Forelimb muscle (tissue), 1 donor: ENCODE data around the gene CBFA2T2. TPM values are rescaled to one million over a fixed set of nuclear protein-coding genes. Genes with fewer than 3 reads are reported as not detected.
A peak's percentile ranks its signal among the peaks of the same experiment; 100 is the strongest.

Experiments
- DNase-seq: peaks from one replicate; pipeline ENCODE4 v3.0.0-alpha.2; 2013; ENCODE audit warnings: low read depth
- polyA plus RNA-seq: library from polyadenylated mRNA; unstranded; fragments of 120-200 nt; gene quantifications from one replicate; pipeline ENCODE4 v1.2.1, GENCODE V29; 2013; ENCODE audit not compliant: insufficient read length

CBFA2T2 gene
- polyA plus RNA-seq, 1 donor: 17.5 TPM

DNA sequence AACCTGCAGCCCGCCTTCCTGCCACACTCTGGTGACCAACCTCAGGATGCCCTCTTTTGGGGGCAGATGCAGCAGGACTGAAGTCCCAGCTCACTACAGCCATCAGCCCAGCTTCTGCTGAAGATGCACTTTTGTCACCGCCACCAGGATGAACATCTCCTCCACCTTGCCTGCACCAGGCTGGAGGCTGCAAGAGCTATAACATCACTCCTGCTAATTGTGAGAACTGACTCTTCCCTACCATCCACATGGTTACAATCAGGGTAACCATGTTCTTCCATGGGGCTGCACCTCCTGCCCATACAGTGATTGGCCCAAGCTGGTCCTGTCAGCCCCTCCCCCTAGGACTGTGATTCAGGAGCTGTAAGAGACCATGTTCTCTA, 174.9 kb downstream of the CBFA2T2 start:
- DNase-seq: no peak

DNA sequence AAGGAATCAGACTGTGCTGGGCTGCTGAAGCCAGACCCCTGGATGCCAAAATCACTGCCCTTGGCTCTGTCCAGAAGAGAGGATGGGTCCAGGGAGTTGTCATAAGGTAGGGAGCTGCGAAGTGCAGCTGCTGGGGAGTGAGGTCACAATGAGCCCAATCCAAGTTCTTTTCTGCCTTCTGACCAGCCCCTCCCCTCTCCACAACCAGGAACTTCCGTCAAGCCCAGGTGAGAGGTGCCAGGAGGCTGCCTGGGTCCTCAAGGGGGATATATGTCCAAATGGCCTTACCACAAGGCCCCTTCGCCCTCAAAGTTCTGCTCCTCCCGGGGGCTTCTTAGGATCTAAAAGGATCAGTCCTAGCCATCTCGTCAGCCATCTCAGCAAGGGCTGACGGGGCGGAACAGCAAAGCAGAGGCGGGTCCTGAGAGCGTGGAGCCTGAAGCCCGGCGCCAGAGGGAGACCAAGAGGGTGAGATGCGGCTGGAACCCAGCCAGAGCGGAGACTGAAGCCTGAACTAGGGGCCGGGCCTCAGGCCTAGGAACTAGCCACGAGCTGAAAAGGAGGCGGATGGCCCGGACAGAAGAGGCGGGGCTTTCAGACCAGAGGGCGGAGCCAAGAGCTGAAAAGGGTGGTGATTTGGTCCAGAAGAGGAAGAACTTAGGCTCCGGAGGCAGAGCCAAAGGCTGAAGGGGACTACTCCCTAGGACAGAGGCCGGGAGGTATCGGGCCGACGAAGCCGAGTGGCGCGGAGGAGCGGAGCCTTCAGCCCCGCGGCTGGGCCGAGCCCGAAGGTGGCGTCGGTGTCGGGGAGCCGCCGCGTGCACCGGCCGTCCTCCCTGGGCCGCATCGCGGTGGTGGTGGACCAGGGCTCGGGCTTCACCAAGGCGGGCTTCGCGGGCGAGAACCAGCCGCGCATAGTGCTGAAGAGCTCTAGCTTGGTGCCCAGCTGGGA, 176.7 kb downstream of the CBFA2T2 start, which contains the start of gene ACTL10:
Gene ACTL10, plus strand, starts transcription at position 651 of the 952 bp plus-strand sequence. CDS start 555 bp downstream, outside the sequence.
- DNase-seq: peak; percentile 75

DNA sequence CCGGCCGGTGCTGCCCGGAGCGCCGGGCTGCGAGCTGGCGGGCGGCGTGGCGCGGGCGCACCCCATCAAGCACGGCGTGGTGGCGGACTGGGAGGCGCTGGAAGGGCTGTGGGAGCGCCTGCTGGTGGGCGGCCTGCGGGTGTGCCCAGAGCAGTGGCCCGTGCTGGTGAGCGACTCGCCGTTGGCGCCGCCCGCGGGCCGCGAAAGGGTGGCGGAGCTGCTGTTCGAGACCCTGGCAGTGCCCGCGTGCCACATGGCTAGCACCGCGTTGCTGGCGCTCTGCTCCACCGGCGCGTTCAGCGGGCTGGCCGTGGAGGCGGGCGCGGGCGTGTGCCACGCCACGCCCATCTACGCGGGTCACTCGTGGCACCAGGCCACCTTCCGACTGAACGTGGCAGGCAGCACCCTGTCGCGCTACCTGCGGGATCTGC, 177.4 kb downstream of the CBFA2T2 start:
- no peak for DNase-seq

DNA sequence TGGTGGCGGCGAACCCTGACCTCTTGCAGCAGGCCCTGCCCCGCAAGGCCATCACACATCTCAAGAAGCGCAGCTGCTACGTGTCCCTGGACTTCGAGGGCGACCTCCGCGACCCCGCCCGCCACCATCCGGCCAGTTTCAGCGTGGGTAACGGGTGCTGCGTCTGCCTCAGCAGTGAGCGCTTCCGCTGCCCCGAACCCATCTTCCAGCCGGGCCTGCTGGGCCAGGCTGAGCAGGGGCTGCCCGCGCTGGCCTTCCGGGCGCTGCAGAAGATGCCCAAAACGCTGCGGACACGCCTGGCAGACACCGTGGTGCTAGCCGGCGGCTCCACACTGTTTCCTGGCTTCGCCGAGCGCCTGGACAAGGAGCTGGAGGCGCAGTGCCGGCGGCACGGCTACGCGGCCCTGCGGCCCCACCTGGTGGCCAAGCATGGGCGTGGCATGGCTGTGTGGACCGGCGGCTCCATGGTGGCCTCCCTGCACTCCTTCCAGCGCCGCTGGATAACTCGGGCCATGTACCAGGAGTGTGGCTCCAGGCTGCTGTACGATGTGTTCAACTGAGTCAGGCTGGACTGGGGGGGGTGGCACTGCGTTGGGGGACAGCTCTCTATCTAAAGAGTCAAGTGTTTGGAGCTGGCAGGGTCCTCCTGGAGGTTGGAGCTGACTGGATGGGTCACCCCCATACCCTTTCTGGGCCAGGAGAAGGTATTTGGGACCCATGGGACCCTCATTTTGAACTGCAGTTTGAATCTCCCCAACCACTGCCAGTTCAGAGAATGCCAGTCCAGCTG, 178.0 kb downstream of the CBFA2T2 start:
- DNase-seq: no peak

DNA sequence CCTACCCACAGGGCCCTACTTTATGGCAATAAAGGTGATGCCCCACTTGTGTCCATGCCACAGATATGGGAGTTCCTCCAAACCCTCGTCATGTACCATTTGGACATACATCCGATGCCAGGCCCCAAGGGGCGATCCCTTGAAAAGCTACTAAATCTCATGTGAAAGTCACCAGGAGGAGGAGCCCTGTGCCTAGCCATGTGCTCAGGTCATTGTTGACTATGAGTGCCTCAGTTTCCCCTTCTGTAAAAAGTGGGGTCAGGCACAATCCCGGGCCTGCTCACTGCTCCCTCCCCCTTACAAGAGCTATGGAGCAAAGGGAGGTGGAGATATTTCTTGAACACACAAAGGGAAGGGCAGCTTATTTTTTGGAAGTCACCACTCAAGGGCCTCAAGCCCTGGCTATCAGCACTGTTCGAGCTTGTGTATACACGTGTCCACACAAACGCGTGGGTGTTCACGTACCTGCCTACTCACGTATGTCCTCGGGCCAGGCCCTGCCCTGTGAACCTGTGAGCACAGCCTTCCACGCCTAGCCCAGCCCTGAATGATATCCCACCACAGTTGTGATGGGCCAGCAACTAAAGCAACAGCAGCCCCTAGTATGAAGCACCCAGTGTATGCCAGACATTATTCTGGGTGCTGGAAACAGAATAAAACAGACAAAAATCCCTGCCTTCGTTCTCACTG, 178.7 kb downstream of the CBFA2T2 start:
- no peak for DNase-seq

DNA sequence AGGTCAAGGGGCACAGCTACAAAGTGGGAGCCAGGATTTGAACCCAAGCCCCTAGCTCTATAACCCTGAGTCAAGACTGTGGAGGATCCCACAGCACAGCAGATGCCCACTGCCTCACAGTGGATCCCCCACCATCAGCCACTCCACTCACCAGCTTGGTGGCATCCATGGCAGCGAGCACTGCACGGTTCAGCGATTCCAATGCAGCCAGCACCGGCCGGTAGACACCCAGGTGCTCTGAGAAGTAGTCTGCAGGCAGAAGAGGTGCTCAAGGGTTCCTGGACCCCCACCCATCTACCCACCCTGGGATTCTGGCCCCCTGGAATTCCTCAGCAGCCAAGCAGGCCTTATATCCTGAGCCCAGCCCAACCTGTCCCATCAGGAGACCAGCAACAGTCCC, 179.3 kb downstream of the CBFA2T2 start:
- no peak for DNase-seq

DNA sequence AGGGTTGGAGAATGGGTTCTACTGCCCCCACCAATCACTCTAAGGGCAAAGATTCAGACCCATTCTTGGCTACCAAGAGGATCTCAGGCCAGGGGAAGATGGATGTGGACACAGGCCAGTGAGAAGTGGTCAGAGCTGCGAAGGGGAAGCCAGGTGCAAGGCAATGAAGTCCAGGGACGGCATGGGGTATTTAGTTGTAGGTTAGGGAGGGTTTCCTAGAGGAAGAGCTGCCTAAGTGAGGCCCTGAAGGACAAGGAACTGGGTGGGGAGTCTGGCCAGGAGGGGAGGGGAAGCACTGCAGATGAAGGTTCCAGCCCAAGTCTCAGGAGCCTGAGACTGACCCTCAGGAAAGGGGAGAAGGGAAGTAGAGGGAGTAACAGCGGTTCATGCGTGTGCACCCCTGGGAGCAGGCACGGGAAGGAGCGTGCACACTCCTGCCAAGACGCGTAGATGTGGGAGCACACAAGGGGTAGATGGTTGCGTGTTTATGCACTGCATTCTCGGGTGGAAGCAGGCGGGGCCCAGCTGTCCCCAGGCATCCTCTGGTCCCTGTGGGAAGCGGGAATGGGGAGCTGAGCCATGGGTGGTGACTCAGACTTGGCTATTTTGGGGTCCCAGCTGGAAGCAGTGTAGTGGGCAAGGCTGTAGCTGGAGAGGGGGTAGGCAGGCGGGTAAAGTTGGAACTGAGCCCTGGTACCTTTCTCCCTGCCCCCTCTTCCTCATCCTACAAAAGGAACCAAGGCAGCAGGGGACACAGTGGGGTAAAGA, 180.2 kb downstream of the CBFA2T2 start:
- DNase-seq: no peak

DNA sequence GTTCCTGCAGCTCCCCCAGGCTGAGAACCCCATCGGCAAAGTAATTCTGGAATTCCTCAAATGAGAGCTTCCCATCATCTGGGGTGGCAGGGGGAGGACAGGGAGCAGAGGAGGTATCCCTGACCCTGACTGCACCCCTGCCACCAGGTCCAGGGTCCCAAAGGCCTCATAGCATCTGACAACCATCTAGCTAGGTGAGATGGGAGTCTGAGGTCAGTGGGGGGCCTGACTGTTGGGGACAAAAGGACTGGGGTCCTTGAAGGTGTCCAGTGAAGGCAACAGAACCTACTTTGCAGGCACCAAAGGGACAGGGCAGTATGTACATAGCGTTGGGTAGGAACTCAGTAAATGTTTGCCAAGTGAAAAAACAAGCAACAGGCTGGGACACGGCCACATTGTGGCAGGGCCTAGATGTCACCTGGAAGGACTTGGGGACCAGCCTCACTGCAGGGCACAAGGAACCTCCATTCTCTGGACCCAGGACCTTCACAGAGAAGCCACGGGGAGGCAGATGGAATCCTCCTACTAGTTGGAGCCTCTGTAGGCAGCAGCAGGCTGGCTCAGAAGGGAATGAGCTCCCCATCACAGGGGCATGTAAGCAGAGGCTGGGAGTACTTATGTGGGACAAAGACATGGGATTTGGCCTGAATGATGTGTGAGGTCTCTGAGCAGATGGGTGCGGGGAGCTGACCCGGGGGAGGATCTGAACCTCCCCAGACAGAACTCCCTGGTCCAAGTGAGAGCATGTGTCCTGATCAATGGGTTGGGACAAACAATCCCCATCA, 181.0 kb downstream of the CBFA2T2 start:
- no peak for DNase-seq

DNA sequence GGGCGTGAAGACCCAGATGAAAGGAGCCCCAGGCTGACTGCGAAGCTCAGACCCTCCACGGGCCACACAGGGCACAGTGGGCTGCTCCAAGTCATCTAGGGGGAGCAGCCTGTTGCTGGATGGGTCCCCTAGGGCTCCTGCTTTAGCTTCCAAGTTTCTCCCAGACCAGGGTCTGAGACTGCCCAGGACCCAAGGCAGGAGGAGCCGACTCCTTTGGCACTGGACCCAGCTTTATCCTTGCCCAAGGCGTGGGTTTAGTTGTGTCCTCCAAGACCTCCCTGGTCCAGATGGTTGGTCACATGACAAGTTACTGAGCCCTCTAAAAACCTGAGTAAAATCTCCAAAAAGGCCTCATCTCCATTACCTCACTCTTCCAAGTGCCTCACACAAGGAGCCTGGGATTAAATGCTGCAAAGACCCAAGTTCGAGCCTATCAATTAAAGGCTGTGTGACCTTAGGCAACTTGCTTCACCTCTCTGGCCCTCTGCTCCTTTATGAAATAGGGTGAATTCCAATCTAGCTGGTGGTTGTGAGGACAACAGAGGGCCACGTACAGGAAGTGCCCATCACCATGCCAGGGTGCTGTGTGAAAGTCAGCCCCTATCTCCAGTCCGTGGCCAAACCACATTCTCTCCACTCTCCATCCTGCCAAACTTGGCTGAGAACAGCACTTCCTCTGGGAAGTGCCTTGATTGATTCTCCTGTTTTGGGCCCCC, 181.8 kb downstream of the CBFA2T2 start:
- no peak for DNase-seq

DNA sequence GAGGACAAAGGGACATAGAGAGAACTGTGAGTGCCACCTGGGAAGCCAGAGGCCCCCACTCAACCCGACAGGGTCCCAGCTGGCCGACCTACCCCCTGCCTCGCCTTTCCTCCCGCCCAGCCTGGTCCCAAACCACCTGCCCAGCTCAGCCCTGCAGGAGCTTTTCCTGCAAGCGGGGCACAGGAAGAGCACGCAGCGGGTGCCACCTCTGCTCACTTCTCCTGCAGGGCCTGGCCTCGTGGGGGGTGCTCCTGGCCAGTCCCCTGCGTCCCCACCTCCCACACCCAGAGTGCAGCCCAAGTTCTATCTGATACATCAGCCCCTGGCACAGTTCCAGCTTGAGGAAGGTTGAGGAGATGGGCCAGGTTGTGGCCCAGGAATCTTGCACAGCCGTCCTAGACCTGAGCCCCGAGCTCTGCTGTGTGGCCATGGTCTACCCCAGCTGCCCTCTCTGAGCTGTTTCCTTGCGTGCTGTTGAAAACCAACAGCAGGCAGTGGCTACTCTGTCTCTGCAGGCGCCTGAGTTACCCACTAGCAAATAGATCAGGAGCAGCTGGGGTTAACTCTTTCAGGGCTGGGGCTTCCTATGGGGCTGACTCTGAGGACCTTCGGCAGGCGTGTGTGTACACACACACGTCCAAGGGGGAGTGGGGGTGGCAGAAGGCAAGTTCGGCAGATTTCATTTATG, 182.7 kb downstream of the CBFA2T2 start:
- no peak for DNase-seq

DNA sequence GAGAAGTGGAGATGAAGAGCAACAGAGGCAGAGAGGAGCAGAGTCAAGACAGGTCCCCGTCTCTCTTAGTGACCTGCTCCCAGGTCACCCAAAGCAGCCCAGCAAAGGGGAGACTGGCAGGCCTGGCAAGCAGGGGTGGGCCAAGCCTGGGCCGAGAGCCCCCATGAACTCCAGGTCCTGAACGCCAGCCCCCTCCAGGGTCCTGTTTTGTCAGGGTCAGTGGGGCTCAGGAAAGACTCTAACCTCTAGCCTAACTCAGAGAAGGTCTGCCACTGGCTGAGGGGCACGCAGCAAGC, 183.2 kb downstream of the CBFA2T2 start:
- no peak for DNase-seq

DNA sequence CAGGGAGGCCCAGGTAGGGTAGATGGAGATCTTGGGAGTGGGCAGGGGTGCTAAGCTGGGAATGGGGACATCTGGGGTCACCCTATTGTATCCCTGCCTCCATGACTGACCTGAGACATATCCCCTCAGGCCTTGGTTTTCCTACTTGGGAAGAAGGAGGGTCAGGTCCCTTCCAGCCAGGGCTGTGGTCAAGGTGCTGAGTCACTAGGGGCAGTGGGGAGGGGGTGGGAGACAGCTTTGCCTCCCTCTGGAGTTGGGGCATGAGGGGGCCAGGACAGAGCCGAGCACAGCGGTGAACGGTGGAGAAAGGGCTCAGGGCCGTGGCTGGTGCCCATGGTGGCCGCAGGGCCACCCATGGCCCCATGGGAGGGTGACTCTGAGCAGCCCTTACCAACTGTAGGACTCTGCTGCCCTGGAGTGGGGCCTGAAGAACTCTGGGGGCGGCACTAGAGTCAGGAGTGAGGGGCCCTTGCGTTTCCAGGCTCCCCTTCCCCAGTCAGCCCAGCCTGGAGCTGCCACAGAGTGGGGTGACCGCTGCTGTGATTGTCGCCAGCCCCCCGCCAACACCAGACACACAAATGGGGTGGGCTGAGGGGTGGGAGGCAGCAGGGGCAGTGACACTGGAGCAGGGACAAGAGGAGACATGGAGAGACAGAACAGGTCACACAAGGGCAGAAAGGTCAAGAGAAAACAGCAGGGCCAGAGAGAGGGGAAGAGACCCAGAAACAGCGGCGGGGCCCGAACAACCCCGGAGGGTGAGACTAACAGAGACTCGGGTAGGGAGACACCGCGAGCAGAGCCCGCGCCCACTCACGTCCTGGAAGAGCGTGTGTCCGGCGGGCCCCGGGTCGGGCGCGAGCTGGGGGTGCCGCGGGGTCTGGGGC, 183.8 kb downstream of the CBFA2T2 start:
- no peak for DNase-seq

DNA sequence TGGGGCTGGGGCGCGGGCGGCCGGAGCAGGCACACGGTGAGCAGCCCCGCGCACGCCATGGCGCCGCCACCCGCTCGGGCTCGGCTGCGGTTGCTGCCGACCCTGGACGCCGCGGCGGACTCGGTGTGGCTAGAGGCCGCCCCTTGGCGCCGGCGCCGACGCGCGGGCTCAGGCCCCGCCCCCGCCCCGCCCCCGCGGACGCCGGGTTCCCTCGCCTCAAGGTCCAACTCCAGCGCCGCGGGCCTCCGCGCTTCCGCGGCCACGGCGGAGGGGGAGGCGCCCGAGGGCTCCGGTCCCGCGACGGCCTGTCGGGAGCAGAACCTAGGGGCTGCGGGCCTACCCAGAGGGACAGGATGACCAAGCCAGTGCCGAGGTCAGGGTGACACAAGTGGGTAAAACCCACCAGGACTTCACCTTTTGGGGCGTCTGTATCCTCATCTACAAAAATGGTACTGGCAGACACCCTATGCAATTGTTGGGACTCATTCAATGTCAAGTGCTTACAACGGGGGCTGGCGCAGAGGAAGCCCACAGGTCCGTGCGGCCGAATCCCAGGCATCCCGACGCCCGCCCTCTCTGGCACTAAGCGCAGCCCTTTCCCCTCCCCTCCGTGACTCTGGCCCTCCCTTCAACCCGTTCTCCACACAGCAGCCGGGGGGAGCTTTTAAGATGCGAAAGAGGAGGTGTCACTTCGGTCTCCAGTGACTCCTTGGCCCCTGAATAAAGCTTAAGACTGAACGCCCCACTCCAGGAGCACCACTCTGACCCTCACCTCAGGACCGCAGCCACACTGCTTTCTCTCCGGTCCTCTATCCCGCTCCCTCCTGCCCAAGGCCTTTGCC, 184.6 kb downstream of the CBFA2T2 start, which contains the start of gene NECAB3:
Gene NECAB3, minus strand, starts transcription at position 135 of the 842 bp plus-strand sequence. Its CDS starts 76 bp downstream, at position 59.
- DNase-seq: no peak

DNA sequence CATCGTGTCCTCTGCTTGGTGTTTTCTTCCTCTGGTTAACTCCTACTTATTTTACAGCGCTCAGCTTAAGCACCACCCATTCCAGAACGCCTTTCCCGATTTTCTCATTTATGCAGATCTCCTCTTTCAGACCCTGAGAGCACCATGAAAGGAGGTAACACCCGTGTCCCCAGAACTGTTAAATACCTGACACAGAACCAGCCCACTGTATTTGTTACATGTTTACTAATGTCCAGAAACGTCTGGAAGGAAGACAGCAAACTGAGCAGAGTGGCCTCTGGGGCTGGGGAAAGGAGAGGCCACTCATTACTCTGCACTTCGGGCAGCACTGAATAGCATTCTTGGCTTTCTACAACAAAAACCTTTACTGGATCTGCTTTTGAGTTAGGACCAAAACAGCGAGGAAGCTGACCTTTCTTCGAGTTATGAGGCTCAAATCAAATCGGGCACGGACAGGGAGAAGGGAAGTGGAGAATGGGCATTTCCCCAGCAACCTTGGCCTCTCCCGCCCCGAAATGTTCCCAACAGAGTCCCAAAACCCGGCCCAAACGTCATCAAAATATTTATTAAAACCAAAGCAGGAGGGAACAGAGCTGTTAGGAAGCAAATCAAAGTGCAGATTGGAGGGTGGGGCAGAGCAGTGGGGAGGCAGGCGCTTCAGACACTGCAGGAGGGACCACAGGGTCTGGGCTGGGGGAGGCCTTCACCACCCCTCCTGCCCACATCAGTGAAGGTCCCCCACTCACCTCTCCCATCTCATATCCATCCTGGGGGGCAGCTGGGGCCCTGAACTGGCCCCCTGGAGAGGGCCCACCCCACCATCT, 185.5 kb downstream of the CBFA2T2 start:
- no peak for DNase-seq

DNA sequence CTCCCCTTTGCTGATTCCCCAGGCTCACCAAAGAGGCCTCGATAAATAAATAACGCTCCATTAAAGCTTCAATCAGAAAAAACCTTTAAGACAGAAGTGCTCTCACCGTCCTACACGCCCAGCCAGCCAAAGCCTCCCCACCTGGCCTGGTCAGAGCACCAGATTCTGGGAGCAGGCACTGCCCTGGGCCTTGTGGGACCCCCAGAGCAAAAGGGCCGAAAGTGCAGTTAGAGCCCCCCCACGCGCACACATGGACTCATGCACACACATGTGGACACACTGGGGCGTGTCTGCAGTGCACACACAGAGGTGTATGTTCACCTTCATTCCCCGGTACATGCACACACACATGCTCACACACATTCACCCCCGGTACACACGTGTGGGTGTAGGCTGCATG, 186.2 kb downstream of the CBFA2T2 start:
- no peak for DNase-seq
